CD4-positive, alpha-beta T cell (primary cell): ENCODE measurements around the gene HOTAIR. TPM values are rescaled to one million over a fixed set of nuclear protein-coding genes. Genes with fewer than 3 reads are reported as not detected.

Experiments
- ATAC-seq: fragments of 200-7000 bp; cut with Tn5 transposase; one replicate; pipeline ENCODE4 v1.10.0; 2022; ENCODE audit warnings: mild to moderate bottlenecking; ENCODE audit not compliant: poor library complexity
- CTCF ChIA-PET: fragments of 350-600 bp; sonication (Branson Sonifier 250); formaldehyde crosslinking; loops from one replicate; lab custom pipeline; 2021; ENCODE audit warnings: antibody characterized with exemption, inconsistent platforms; lab: Charles Lee
- POLR2A ChIA-PET: fragments of 350-600 bp; sonication (Branson Sonifier 250); formaldehyde crosslinking; loops from one replicate; lab custom pipeline; 2021; ENCODE audit warnings: antibody characterized with exemption, inconsistent platforms; lab: Charles Lee
- DNase-seq, 14 experiments: peaks; one replicate each; pipeline ENCODE4 v3.0.0-alpha.2; 2013 to 2020; ENCODE audit warnings: mixed read lengths in 2 of 14
- H3K27ac ChIP-seq, 2 donors: one replicate each; pipeline versions ENCODE4 v1.5.1 to v1.7.0; 2013; ENCODE audit warnings: low read length in 2 of 2, low read depth in 1 of 2, mild to moderate bottlenecking in 1 of 2
- H3K27me3 ChIP-seq, 2 experiments: 1 replicate in 1 of 2; 2 replicates in 1 of 2; pipeline versions ENCODE4 v1.6.1 to v1.7.0; 2013; ENCODE audit warnings: low read length in 2 of 2, control low read depth in 1 of 2, mild to moderate bottlenecking in 1 of 2, moderate library complexity in 1 of 2; ENCODE audit not compliant: insufficient read depth in 2 of 2, control insufficient read depth in 1 of 2
- H3K36me3 ChIP-seq: one replicate; pipeline ENCODE4 v1.6.1; 2013; ENCODE audit warnings: low read length, control low read depth; ENCODE audit not compliant: insufficient read depth
- H3K4me1 ChIP-seq: one replicate; pipeline ENCODE4 v1.6.1; 2013; ENCODE audit warnings: low read length, control low read depth; ENCODE audit not compliant: insufficient read depth
- H3K4me3 ChIP-seq: one replicate; pipeline ENCODE4 v1.5.1; 2013; ENCODE audit warnings: mild to moderate bottlenecking, low read length, moderate library complexity
- H3K9me3 ChIP-seq, 2 experiments: 1 replicate in 1 of 2; 2 replicates in 1 of 2; pipeline versions ENCODE4 v1.6.1 to v1.7.0; 2013; ENCODE audit warnings: low read length in 2 of 2, mild to moderate bottlenecking in 2 of 2, control low read depth in 1 of 2, moderate library complexity in 1 of 2; ENCODE audit not compliant: control insufficient read depth in 1 of 2, insufficient read depth in 1 of 2
- H3K27ac Mint-ChIP-seq: one replicate; pipeline ENCODE4 v1.8.0; 2020; ENCODE audit warnings: mixed read lengths
- H3K27me3 Mint-ChIP-seq: one replicate; pipeline ENCODE4 v1.8.0; 2021; ENCODE audit warnings: mixed read lengths
- H3K36me3 Mint-ChIP-seq: one replicate; pipeline ENCODE4 v1.8.0; 2021; ENCODE audit warnings: low read depth, mixed read lengths
- H3K4me1 Mint-ChIP-seq: one replicate; pipeline ENCODE4 v1.8.0; 2021; ENCODE audit warnings: low read depth, mixed read lengths
- H3K4me3 Mint-ChIP-seq: one replicate; pipeline ENCODE4 v1.8.0; 2020; ENCODE audit warnings: mild to moderate bottlenecking, mixed read lengths
- H3K9me3 Mint-ChIP-seq: one replicate; pipeline ENCODE4 v1.8.0; 2020; ENCODE audit warnings: mixed read lengths
- intact Hi-C, 2 experiments: fragments of 100-400 bp; cut with DNase I in 1 of 2; cut with micrococcal nuclease in 1 of 2; formaldehyde crosslinking; loops; one replicate each; pipeline versions ENCODE4 v1.15.1 to v1.9.0; 2023 to 2025; cut with DNase I, micrococcal nuclease
- total RNA-seq, 174 experiments: library from RNA in 2 of 174; stranded (reverse) in 2 of 174; gene quantifications; one replicate each; pipeline ENCODE4 v1.2.3 and lab custom pipeline; 2021 to 2026
- TF ChIP-seq, protein P1 (sequence below): fragments of 200-600 bp; IDR thresholded peaks from one replicate; pipeline ENCODE4 v1.8.0; 2022; ENCODE audit warnings: antibody characterized with exemption, mild to moderate bottlenecking

The HOTAIR gene
- total RNA-seq, 2 experiments from 2014 or later, result not detected

DNA sequence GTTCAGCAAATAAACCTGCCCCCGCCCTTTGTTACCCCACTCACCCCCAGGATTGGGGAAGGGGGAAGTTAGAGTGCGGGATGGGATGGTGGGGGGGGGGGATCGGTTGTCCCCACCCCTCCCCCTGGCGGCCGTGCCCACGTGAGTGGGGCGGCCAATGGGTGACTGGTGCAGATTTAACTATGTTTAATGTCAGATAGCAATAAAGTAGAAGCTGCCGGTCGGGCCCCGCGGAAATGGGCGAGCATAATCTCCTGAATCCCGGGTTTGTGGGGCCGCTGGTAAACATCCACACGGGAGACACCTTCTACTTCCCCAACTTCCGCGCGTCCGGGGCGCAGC, 20.1 kb downstream of the HOTAIR start, which contains the start of gene HOXC12:
Gene HOXC12 (plus strand): TSS at position 210 of the 342 bp plus-strand sequence. CDS start 27 bp downstream, at position 237.
- peaks cover 33% of the 10 kb centered on the region for H3K4me1 Mint-ChIP-seq
- Histone ChIP-seq H3K27ac (no peak within 1 kb of the TSS), H3K4me1 (peaks cover 49% of the 10 kb centered on the region)

DNA sequence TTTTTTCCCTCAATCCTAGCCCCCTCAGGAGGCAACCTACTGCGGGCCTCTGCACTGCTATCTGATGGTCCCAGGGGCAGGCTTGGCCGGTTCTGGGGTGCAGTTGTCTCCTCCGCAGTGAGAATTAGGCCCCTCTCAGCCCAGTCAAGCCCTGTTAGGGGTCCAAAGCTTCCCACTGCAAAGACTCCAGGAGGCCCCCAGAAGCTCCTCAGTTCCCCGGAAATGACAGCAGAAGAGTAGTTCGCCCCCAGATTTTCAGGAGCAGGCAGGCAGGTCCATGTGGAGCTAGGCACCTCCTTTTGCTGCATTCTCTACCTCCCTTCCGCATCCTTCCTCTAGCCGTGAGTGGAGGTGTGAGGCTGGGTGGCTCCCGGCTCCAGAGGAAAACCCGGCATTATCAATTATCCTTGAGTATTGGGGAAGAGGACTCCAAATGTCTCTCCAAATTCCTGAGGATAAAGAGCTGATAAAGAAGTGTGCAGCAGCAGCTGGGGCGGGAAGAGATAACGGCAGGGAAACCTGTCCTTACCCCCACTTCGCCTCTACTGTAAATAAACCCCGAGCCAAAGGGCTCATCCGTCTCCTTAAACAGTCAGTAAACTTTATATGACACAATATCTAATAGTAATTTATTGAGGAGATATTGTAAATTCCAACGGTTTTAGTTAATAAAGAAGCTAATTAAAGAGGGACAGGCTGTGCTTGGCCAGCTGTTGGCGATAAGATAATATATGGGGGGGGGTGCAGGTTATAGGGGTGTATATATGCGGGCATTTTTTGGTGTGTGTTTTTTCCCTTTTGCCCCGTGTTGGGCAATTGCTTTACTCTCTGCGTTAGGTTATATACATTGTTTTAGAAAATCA, 20.7 kb downstream of the HOTAIR start:
- Mint-ChIP-seq H3K27ac (peak overlapping the region; percentile 51), H3K27me3 (peaks cover 95% of the 10 kb centered on the region), H3K36me3 (no peaks in the 10 kb centered on the region), H3K4me1 (peaks cover 33% of the 10 kb centered on the region), H3K4me3 (no peak overlapping the region), H3K9me3 (no peaks in the 10 kb centered on the region)
- Histone ChIP-seq H3K4me1 (peaks cover 49% of the 10 kb centered on the region), H3K27ac (no peak overlapping the region), H3K4me3 (no peak overlapping the region), H3K9me3 (peaks cover 4 to 85% of the 10 kb centered on the region in 2 experiments), H3K27me3 (peaks cover 97 to 99% of the 10 kb centered on the region in 2 experiments), H3K36me3 (no peaks in the 10 kb centered on the region)
- POLR2A ChIA-PET, result interaction anchor here (1.4 kb wide), 1 partner anchor 18 kb away, joined by 3 read pairs; the partner anchor contains the start of gene HOXC11
- intact Hi-C loops, result loop anchor here in 1 of 2 experiments (5.0 kb wide), 1 partner anchor 33 kb away; the partner anchor contains the start of gene HOXC10
- TF ChIP-seq, protein P1, sequence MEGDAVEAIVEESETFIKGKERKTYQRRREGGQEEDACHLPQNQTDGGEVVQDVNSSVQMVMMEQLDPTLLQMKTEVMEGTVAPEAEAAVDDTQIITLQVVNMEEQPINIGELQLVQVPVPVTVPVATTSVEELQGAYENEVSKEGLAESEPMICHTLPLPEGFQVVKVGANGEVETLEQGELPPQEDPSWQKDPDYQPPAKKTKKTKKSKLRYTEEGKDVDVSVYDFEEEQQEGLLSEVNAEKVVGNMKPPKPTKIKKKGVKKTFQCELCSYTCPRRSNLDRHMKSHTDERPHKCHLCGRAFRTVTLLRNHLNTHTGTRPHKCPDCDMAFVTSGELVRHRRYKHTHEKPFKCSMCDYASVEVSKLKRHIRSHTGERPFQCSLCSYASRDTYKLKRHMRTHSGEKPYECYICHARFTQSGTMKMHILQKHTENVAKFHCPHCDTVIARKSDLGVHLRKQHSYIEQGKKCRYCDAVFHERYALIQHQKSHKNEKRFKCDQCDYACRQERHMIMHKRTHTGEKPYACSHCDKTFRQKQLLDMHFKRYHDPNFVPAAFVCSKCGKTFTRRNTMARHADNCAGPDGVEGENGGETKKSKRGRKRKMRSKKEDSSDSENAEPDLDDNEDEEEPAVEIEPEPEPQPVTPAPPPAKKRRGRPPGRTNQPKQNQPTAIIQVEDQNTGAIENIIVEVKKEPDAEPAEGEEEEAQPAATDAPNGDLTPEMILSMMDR, result no peak
- CTCF ChIA-PET, result no interaction called here
- DNase-seq (no peak), ATAC-seq (no peak)

More for the DNA sequence above, 20.1 kb downstream of the HOTAIR start, which contains the start of gene HOXC12:
- no peak for DNase-seq
- POLR2A ChIA-PET, result interaction anchor here (1.4 kb wide), 1 partner anchor 18 kb away, joined by 3 read pairs; the partner anchor contains the start of gene HOXC11
- Histone ChIP-seq H3K9me3 (peaks cover 4 to 79% of the 10 kb centered on the region in 2 experiments), H3K36me3 (no peaks in the 10 kb centered on the region), H3K27me3 (peaks cover 97 to 99% of the 10 kb centered on the region in 2 experiments), H3K4me3 (no peak within 1 kb of the TSS)
- intact Hi-C loops, result loop anchor here in 1 of 2 experiments (5.0 kb wide), 1 partner anchor 33 kb away; the partner anchor contains the start of gene HOXC10
- no peaks in the 10 kb centered on the region for H3K9me3 Mint-ChIP-seq
- no peaks in the 10 kb centered on the region for H3K36me3 Mint-ChIP-seq
- CTCF ChIA-PET, result no interaction called here
- TF ChIP-seq, protein P1, result no peak
- no peak for ATAC-seq
- H3K27me3 Mint-ChIP-seq, result peaks cover 95% of the 10 kb centered on the region
- no peak within 1 kb of the TSS for H3K4me3 Mint-ChIP-seq
- H3K27ac Mint-ChIP-seq, result peak within 1 kb of the TSS; percentile 51

DNA sequence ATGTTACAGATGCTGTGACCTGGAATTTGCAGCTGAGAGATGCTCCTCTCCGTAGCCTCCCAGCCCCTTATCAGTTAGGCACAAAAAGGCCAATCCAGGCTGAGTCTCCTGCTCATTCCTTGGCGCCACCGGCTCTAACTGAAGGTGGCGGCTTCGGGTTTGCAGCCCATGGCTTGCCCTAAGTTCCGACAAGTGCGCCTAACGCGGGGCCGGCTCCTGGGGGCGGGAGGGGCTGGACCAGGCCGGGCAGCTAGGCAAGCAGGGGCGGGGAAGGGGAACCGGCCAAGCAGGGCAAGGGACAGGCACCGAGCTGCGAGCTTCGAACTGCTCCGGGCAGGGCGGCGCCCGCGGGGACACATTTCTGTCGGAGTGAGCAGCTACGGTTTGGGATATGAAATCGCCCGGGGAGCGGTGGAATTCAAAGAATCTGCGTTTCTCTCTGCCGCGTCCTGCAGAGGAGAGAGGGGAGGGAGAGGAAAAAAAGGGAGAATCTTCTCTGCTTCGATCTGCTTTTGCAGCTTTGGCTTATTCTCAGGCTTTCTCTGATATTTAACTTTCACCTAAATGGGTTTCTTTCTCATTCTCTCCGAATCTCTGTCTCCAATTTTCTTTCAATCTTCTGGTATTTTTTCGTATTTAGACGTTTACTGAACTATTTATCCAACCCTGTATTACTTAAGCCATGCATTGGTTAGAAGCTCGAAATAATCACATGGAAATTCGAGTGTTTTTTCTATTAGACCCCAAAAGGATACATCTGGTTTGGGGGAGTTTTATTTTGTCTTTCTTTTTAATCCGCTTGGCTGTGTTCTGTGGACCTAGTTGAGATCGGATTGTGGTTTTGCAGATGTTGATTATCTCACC, 21.7 kb downstream of the HOTAIR start:
- no peak for ATAC-seq
- H3K27ac Mint-ChIP-seq, result peak overlapping the region; percentile 49
- H3K9me3 Mint-ChIP-seq, result no peaks in the 10 kb centered on the region
- H3K4me1 Mint-ChIP-seq, result peaks cover 33% of the 10 kb centered on the region
- peaks cover 49% of the 10 kb centered on the region for H3K4me1 ChIP-seq
- DNase-seq, result no peak
- no peaks in the 10 kb centered on the region for H3K36me3 Mint-ChIP-seq
- H3K9me3 ChIP-seq, result peaks cover 4 to 85% of the 10 kb centered on the region in 2 experiments
- POLR2A ChIA-PET, result no interaction called here
- H3K4me3 ChIP-seq, result no peak overlapping the region
- H3K4me3 Mint-ChIP-seq, result peak overlapping the region; percentile 36
- peaks cover 97 to 99% of the 10 kb centered on the region in 2 experiments for H3K27me3 ChIP-seq
- CTCF ChIA-PET, result interaction anchor here (1.0 kb wide), 1 partner anchor 22 kb away, joined by 3 read pairs; no protein-coding TSS in a partner anchor
- intact Hi-C loops, result loop anchor here in 1 of 2 experiments (5.0 kb wide), 1 partner anchor 34 kb away; the partner anchor contains the start of gene HOXC10
- peaks cover 95% of the 10 kb centered on the region for H3K27me3 Mint-ChIP-seq
- H3K36me3 ChIP-seq, result no peaks in the 10 kb centered on the region
- TF ChIP-seq, protein P1, result no peak
- no peak overlapping the region for H3K27ac ChIP-seq
